Body of pancreas (tissue), 4 donors: Measurements from ENCODE around the gene LSM3. TPM values are rescaled to one million over a fixed set of nuclear protein-coding genes. Genes with fewer than 3 reads are reported as not detected.

Experiments
- ATAC-seq: fragments of 150-250 bp; one replicate; pipeline ENCODE4 v1.9.1; 2016
- DNase-seq, 4 donors: peaks; one replicate each; pipeline ENCODE4 v3.0.0-alpha.2; 2019
- H3K27ac ChIP-seq, 4 donors: fragments of 200-600 bp; sonication (generic); 1 replicate in 3 of 4; 2 replicates in 1 of 4; pipeline versions ENCODE4 v1.5.1 to v1.6.1; 2016 to 2019; ENCODE audit warnings: mild to moderate bottlenecking in 1 of 4, mixed read lengths in 1 of 4, moderate library complexity in 1 of 4
- H3K27me3 ChIP-seq, 2 donors: fragments of 200-600 bp; sonication (generic); one replicate each; pipeline ENCODE4 v1.6.0; 2016; ENCODE audit warnings: mild to moderate bottlenecking in 1 of 2
- H3K36me3 ChIP-seq, 2 donors: fragments of 200-600 bp; sonication (generic); replicated peaks in 1 of 2; 2 replicates each; pipeline ENCODE4 v1.5.1; 2016; ENCODE audit warnings: low read depth in 2 of 2; ENCODE audit not compliant: insufficient read depth in 1 of 2
- H3K4me1 ChIP-seq: fragments of 200-600 bp; sonication (generic); one replicate; pipeline ENCODE4 v1.6.0; 2016
- H3K4me3 ChIP-seq, 2 donors: fragments of 200-600 bp; sonication (generic); 1 replicate in 1 of 2; 2 replicates in 1 of 2; pipeline ENCODE4 v1.5.1; 2016 to 2019
- H3K9me3 ChIP-seq, 3 donors: fragments of 200-600 bp; sonication (generic); 1 replicate in 2 of 3; 2 replicates in 1 of 3; pipeline ENCODE4 v1.5.1; 2016
- CTCF ChIP-seq, 7 experiments: fragments of 450-650 bp in 4 of 7; fragments of 200-600 bp in 3 of 7; sonication (generic) in 3 of 7; IDR thresholded peaks; one replicate each; pipeline ENCODE4 v1.5.1; 2016 to 2019; ENCODE audit warnings: antibody characterized with exemption in 7 of 7
- POLR2A ChIP-seq, 3 donors: fragments of 450-650 bp; IDR thresholded peaks; one replicate each; pipeline ENCODE4 v1.6.1; 2016; ENCODE audit warnings: antibody characterized with exemption in 3 of 3, mild to moderate bottlenecking in 2 of 3
- WGBS, 2 donors: methylation state at CpG; one replicate each; pipeline ENCODE4 v1.1.5; 2017; 5-methylcytosine and 5-hydroxymethylcytosine counted together
- intact Hi-C: fragments of 100-400 bp; cut with DNase I; formaldehyde crosslinking; loops from one replicate; pipeline ENCODE4 v1.15.1; 2023
- total RNA-seq, 2 donors: library from RNA; depleted of rRNA; stranded (reverse); fragments of >200 nt; gene quantifications; one replicate each; pipeline ENCODE4 v1.1.0, GENCODE V29; 2016

The LSM3 gene
- total RNA-seq, 2 donors from 2014 or later: 5.3 to 6.0 TPM

DNA sequence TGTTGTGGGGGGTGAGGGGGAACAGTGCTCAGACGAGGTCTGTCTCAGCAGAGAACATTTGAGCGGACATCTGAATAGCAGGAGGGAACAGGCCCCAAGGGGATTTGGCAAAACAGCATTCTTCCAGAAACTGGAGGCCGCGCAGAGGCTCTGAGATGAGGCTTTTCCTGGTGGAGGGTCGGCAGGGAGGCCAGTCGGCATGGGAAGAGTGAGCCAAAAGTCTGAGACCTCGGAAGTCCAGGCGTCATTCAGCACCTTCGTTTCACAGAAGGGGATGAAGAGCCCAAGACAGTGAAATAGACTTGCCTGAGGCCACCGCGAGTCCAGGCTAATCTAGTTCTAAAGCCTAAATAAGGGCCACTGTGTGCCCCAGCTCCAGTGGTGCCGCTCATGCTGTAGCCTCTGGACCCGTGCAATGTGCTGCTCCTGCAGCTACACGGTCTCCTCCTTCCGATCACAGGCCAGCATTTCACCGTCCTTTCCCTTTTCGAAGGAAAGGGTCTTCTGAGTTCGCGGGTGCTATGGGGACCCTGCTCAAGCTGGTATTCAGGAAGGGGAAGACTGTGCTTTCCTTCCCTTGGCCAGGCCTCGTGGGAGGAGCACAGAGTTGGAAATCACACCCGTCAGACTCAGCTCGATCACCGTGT is 24.4 kb downstream of the LSM3 start:
- no peaks in the 10 kb centered on the region for H3K27me3 ChIP-seq
- DNase-seq: no peak
- ATAC-seq: no peak
- peak overlapping the region in 3 of 4 donors; percentile 45 to 73 (median 60) for H3K27ac ChIP-seq
- no peaks in the 10 kb centered on the region for H3K36me3 ChIP-seq
- no peak overlapping the region for H3K4me3 ChIP-seq
- TF ChIP-seq POLR2A (IDR thresholded peaks at IDR 0.05): no peak
- no peak for TF ChIP-seq CTCF (IDR thresholded peaks at IDR 0.05)
- 60 to 68% methylated on average over 23 of the region's 23 CpGs for WGBS, 2 donors
- H3K4me1 ChIP-seq: peaks cover 37% of the 10 kb centered on the region
- H3K9me3 ChIP-seq: no peaks in the 10 kb centered on the region
- intact Hi-C loops: loop anchor here (5.0 kb wide), 1 partner anchor 264 kb away; no protein-coding TSS in a partner anchor

GRCh38 chr3:14203521-14204079 is 25.0 kb downstream of the LSM3 start:
- TF ChIP-seq CTCF (IDR thresholded peaks at IDR 0.05): peak; percentile 73 to 90 (median 86)
- no peak for TF ChIP-seq POLR2A (IDR thresholded peaks at IDR 0.05)
- peaks cover 37% of the 10 kb centered on the region for H3K4me1 ChIP-seq
- ATAC-seq: peak; percentile 77

DNA sequence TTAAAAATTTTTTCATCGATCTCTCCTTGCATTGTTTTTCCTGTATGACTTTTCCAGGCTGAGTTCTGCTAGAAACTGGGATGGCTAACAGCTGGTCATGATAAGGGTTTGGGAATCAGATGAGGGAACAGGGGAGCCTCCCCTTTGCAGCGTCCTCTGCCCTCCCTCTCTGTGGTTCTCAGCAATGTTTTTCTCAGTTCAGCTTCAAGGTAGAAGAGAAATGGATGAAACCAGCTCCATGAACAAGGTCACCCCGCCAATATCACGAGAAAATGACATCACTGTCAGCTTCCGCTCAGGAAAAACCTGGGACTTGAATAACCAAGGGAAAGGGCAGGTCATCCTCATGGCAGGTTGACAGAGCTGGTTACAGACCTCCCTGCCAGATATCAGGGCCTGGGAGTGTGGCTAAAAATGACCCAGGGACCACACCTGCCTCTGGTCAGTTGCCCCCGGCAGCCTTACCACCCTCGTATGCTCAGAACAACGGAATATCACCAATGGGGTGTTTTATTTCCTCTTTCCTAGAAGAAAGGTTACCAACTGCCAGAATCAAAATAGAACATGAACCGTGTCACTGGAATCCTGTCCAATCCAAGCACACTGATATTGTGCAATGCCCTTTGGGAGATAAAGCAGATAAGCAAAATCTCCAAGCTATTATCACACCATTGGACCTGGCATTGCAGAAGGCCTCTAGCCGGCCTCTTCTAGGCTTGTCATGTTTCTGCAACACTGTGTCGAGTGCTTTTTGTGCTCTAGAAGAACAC is 26.1 kb downstream of the LSM3 start:
- H3K4me1 ChIP-seq: peaks cover 37% of the 10 kb centered on the region
- intact Hi-C loops: loop anchor here (5.0 kb wide), 1 partner anchor 263 kb away; no protein-coding TSS in a partner anchor
- no peak overlapping the region for H3K4me3 ChIP-seq
- H3K36me3 ChIP-seq: no peaks in the 10 kb centered on the region
- DNase-seq (peak in 3 of 4 donors; percentile 26 to 57 (median 34)), ATAC-seq (peak; percentile 49)
- H3K27me3 ChIP-seq: no peaks in the 10 kb centered on the region
- peak overlapping the region; percentile 24 to 69 (median 48) for H3K27ac ChIP-seq
- 56 to 57% methylated on average over 11 of the region's 11 CpGs for WGBS, 2 donors
- TF ChIP-seq POLR2A (IDR thresholded peaks at IDR 0.05): no peak
- no peaks in the 10 kb centered on the region for H3K9me3 ChIP-seq

More at GRCh38 chr3:14203521-14204079, 25.0 kb downstream of the LSM3 start:
- no peaks in the 10 kb centered on the region for H3K36me3 ChIP-seq
- H3K4me3 ChIP-seq: no peak overlapping the region
- WGBS, 2 donors: 43 to 46% methylated on average over 6 to 10 of the region's 10 CpGs
- H3K27ac ChIP-seq: peak overlapping the region in 2 of 4 donors; percentile 60 to 73
- no peaks in the 10 kb centered on the region for H3K27me3 ChIP-seq
- intact Hi-C loops: loop anchor here (5.0 kb wide), 1 partner anchor 264 kb away; no protein-coding TSS in a partner anchor
- peak; percentile 68 to 71 (median 69) for DNase-seq
- H3K9me3 ChIP-seq: no peaks in the 10 kb centered on the region

DNA sequence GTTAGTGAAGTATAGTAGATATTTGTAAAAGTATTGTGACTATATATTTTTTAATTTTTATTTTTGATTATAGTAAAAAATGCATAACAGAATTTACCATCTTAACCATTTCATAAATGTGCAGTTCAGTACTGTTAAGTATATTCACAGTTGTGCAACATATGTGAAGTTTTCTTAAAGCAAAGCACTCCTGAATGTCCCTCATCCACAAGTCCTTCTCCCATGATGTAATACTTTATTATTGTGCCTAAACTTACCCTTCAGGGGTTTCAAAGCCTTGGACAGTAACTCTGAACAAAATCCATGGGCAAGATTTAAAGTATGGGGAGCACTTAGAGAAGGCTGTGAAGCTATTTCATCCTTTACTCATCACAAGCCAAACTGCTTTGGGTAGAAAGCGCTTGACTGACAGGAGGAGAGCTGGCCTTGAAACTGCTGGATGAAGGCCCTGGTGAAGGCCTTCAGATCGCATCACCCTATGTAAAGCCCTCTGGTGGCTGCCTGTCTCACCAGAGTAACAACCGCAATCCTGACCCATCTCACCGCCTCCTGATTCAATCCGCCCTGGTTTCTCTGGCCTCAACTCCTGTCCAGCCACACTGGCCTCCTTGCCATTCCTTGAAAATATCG is 28.0 kb downstream of the LSM3 start:
- intact Hi-C loops: no loop called here
- peaks cover 28% of the 10 kb centered on the region for H3K4me1 ChIP-seq
- TF ChIP-seq CTCF (IDR thresholded peaks at IDR 0.05) (no peak), POLR2A (IDR thresholded peaks at IDR 0.05) (no peak)

DNA sequence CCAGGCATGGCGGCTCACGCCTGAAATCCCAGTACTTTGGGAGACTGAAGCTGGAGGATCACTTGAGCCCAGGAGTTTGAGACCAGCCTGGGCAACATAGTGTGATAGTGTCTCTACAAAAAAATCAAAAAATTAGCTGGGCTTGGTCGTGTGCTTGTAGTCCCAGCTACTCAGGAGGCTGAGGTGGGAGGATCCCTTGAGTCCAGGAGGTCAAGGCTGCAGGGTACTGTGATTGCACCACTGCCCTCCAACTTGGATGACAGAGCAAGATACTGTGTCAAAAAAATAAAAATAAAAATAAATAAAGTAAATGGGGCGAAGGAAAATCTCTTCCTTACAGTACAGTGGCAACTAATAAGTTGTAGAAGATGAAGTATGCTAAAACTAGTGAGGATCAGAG is 29.6 kb downstream of the LSM3 start:
- TF ChIP-seq CTCF (IDR thresholded peaks at IDR 0.05) (no peak), POLR2A (IDR thresholded peaks at IDR 0.05) (no peak)
- no peaks in the 10 kb centered on the region for H3K27me3 ChIP-seq
- H3K4me1 ChIP-seq: peaks cover 15% of the 10 kb centered on the region
- no peak overlapping the region for H3K27ac ChIP-seq
- no peaks in the 10 kb centered on the region for H3K9me3 ChIP-seq
- H3K36me3 ChIP-seq: no peaks in the 10 kb centered on the region
- intact Hi-C loops: no loop called here
- H3K4me3 ChIP-seq: no peak overlapping the region
- 91 to 92% methylated on average over 4 of the region's 4 CpGs for WGBS, 2 donors
- DNase-seq (no peak), ATAC-seq (no peak)

More for the DNA sequence above, 28.0 kb downstream of the LSM3 start:
- no peak for DNase-seq
- Histone ChIP-seq H3K27ac (no peak overlapping the region), H3K4me3 (no peak overlapping the region), H3K27me3 (no peaks in the 10 kb centered on the region), H3K36me3 (no peaks in the 10 kb centered on the region), H3K9me3 (no peaks in the 10 kb centered on the region)
- ATAC-seq: no peak
- 89 to 95% methylated on average over 6 of the region's 6 CpGs for WGBS, 2 donors
